GM21786 (cell line): ENCODE measurements around the gene COBL.

Source experiments
- ATAC-seq: cut with Tn5 transposase; IDR thresholded peaks from one replicate; pipeline ENCODE4 v1.9.1; 2021; ENCODE audit not compliant: unreplicated experiment

The COBL gene

GRCh38 chr7:51316666-51317581 is at the start of gene COBL:
COBL (minus strand) TSS chr7:51316809; CDS start chr7:51316633, 176 bp downstream.
- no peak for ATAC-seq

DNA sequence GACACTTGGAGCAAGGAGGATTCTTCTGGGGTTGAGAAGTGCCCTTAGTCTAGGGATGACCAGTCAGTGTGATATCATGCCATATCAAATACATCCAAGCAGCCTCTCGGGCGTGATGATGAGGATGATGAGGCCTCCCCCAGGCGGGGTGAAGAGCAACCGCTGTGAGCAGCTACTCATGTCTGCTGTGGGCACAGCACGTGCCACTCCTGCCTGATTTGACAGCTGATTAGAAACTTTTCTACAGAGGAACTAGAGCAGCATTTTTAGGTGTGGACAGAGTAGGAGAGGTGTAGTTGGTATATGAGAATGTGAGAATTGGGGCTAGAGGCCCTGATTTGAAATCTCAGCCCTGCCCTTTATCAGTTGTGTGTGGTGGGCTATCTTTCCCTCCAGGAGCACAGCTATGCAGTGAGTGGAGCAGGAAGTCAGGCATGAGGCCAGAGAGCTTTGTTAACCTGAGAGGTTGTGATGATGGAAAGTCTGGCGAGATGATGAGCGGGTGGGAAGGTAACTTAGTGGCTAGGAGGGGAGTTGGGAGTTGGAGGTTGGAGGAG is 49.6 kb upstream of the COBL start:
- ATAC-seq = no peak

- ATAC-seq = no peak
Measured at GRCh38 chr7:51357821-51358220, 41.2 kb upstream of the COBL start.

- no peak for ATAC-seq
Measured at GRCh38 chr7:51356849-51357516, 40.4 kb upstream of the COBL start.

- no peak for ATAC-seq
Measured at GRCh38 chr7:51354897-51355296, 38.3 kb upstream of the COBL start.

- ATAC-seq = no peak
Measured at GRCh38 chr7:51354434-51354833, 37.8 kb upstream of the COBL start.

DNA sequence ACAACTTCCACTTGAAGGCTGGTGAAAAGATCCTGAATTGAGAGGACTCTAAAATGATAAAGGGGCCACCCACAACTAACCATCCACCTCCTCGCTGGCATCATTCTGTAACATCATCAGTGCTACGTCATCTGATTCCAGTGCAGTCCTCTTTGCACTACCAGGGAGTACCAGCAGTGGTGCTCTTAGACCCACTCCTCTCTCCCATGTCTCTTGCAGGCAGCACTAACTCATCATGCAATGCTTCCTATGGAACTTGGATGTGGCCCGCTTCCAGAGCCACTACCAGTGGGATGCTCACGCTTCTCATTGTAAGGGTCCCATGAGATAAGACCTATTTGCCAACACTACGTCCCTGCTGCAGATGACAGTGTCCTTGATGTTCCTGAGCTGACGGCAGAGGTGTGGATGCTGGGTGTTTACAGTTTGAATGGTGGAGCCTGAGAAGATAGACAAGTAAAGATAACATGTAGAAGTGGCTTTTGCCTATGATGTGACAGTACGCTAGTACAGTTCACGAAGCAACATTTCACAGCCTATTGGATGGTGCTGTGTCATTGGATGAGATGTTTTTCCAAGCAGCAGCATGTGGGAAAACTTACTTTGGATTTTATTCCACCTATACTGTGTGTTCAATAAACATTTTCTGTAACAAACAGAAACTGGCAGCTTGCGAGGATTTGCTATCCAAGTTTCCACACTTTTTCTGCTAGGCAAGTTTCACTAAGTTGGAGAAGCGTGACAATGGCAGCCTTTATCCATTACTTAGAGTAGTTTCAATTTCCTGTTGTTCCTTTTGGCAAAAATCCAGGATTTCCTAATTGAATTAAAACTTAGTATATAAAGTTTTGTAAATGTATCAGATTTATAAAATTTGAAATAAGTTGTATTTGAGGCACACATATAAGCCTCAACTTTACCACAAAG is 35.8 kb upstream of the COBL start:
- no peak for ATAC-seq

DNA sequence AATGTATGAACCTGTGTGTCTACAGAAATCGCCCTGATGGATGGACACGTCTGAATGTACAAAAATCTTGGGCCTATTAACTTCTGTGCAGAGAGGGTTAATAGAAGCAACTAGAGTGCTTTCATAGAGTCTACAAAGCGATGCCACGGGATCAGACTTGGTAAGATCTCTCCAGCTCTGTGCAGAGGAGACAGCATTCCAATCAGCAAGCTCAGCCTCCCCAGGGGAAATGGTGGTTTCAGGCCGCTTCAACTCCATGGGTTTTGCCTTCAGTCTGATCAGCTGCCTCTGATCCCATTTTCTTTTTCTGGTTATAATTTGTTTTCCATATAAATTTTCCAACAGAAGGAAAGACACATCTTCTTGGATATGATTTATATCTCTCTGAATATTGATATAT is 35.1 kb upstream of the COBL start:
- ATAC-seq = no peak

GRCh38 chr7:51350546-51350896 is 33.9 kb upstream of the COBL start:
- no peak for ATAC-seq

DNA sequence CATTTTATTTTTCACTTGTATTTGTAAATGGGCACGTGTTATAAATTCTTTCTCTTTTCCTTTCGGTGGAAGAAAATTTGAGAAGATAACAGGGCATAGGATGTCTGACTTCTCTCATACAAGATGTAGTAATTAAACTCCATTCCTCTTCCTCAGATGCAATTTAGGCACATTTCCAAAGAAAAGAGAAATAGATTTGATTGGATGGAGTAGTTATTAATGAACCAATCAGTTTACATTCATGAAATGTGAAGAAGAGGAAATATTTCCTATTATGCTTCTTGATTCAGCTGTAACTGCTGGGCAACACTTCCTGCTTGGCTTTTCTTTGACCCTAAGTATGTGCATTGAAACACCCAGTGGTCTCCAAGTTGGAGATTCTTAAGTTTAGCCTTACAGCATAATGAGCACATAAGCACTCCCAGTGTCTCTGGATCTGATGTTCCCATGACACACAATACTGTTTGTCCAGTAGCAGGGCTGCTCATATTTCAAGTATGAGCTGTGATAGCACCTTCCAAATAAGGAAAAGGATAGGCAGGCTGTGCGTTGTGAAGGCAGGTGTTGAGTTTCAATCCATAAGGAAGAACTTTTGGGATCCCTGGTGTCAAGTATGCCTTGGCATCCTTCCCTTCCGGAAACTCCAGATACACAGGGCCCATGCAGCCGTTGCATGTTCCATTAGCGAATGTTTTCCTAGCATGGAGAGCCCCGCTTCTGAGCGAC is 33.4 kb upstream of the COBL start:
- ATAC-seq = no peak

- no peak for ATAC-seq
Measured at GRCh38 chr7:51346126-51346525, 29.5 kb upstream of the COBL start.

- no peak for ATAC-seq
Measured at GRCh38 chr7:51344406-51345138, 28.0 kb upstream of the COBL start.

- no peak for ATAC-seq
Measured at GRCh38 chr7:51340936-51341335, 24.3 kb upstream of the COBL start.

- no peak for ATAC-seq
Measured at GRCh38 chr7:51340029-51340838, 23.6 kb upstream of the COBL start.

GRCh38 chr7:51335057-51335456 is 18.4 kb upstream of the COBL start:
- ATAC-seq = no peak

- no peak for ATAC-seq
Measured at GRCh38 chr7:51329696-51330263, 13.2 kb upstream of the COBL start.

DNA sequence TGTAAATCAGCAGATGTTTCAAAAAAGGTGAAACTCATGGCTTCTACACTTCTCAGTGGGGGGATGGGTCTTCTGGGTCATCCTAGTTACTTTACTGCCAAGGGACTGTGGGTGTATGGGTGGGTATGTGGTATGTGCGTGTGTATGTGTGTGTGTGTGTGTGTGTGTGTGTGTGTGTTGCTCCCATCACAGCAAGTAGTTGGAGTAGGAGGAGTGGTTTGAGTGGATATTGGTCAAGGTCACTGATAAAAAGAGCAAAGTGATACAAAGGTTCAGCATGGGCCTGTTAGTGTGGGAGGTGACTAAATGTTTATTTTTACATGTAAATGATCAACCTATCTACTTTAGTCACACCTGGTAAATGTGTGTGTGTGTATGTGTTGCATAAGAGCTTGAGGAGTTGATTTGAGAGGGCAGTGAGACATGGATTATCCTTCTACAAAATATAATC is 11.8 kb upstream of the COBL start:
- ATAC-seq = no peak

GRCh38 chr7:51327287-51327717 is 10.7 kb upstream of the COBL start:
- no peak for ATAC-seq
